Measurements from ENCODE around the gene CTPS1. TPM values are rescaled to one million over a fixed set of nuclear protein-coding genes. Genes with fewer than 3 reads are reported as not detected.

Gene CTPS1
- polyA plus RNA-seq, 1 donor from 2014 or later, result 76.1 TPM

DNA sequence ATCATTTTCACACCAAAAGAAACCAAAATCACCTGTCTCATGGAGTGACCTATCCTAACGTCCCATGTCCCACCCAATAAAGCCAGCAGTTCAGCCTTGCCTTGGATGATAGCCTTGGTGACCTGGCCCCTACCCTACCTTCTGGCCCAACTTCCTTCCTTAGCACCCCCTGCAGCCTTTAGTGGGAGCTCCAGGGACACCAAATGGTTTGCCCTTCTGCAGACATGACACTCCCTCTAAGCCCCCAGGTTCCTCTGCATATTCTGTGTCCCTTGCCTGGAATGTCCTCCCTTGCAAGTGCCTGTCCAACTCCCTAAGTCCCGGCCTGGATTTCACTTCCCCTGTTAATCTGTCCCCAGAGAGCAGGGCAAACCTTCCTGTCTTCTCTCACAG lies 39.9 kb downstream of the CTPS1 start:
- H3K27ac ChIP-seq (ENCODE audit: low read length), result no peak overlapping the region
- H3F3A ChIP-seq (ENCODE audit: insufficient read depth, low read length, poor library complexity, severe bottlenecking), result no peaks in the 10 kb centered on the region
- TF ChIP-seq RAD21 (conservative IDR thresholded peaks at IDR 0.05) (no peak), TAF1 (IDR thresholded peaks at IDR 0.05; ENCODE audit: low read depth) (no peak), EP300 (conservative IDR thresholded peaks at IDR 0.05; ENCODE audit: poor library complexity, severe bottlenecking) (no peak), SMC3 (conservative IDR thresholded peaks at IDR 0.05; ENCODE audit: poor library complexity) (no peak), POLR2AphosphoS5 (IDR thresholded peaks at IDR 0.05) (no peak), EZH2 (IDR thresholded peaks at IDR 0.05; ENCODE audit: borderline replicate concordance, insufficient read depth, low read length, poor library complexity, severe bottlenecking) (no peak), MXI1 (conservative IDR thresholded peaks at IDR 0.05; ENCODE audit: poor library complexity, severe bottlenecking) (no peak)
- TF ChIP-seq, protein P1, sequence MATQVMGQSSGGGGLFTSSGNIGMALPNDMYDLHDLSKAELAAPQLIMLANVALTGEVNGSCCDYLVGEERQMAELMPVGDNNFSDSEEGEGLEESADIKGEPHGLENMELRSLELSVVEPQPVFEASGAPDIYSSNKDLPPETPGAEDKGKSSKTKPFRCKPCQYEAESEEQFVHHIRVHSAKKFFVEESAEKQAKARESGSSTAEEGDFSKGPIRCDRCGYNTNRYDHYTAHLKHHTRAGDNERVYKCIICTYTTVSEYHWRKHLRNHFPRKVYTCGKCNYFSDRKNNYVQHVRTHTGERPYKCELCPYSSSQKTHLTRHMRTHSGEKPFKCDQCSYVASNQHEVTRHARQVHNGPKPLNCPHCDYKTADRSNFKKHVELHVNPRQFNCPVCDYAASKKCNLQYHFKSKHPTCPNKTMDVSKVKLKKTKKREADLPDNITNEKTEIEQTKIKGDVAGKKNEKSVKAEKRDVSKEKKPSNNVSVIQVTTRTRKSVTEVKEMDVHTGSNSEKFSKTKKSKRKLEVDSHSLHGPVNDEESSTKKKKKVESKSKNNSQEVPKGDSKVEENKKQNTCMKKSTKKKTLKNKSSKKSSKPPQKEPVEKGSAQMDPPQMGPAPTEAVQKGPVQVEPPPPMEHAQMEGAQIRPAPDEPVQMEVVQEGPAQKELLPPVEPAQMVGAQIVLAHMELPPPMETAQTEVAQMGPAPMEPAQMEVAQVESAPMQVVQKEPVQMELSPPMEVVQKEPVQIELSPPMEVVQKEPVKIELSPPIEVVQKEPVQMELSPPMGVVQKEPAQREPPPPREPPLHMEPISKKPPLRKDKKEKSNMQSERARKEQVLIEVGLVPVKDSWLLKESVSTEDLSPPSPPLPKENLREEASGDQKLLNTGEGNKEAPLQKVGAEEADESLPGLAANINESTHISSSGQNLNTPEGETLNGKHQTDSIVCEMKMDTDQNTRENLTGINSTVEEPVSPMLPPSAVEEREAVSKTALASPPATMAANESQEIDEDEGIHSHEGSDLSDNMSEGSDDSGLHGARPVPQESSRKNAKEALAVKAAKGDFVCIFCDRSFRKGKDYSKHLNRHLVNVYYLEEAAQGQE (IDR thresholded peaks at IDR 0.05; ENCODE audit: borderline replicate concordance), result no peak
- TF ChIP-seq, protein P2, sequence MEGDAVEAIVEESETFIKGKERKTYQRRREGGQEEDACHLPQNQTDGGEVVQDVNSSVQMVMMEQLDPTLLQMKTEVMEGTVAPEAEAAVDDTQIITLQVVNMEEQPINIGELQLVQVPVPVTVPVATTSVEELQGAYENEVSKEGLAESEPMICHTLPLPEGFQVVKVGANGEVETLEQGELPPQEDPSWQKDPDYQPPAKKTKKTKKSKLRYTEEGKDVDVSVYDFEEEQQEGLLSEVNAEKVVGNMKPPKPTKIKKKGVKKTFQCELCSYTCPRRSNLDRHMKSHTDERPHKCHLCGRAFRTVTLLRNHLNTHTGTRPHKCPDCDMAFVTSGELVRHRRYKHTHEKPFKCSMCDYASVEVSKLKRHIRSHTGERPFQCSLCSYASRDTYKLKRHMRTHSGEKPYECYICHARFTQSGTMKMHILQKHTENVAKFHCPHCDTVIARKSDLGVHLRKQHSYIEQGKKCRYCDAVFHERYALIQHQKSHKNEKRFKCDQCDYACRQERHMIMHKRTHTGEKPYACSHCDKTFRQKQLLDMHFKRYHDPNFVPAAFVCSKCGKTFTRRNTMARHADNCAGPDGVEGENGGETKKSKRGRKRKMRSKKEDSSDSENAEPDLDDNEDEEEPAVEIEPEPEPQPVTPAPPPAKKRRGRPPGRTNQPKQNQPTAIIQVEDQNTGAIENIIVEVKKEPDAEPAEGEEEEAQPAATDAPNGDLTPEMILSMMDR (IDR thresholded peaks at IDR 0.05; ENCODE audit: poor library complexity, severe bottlenecking), result no peak
- no peaks in the 10 kb centered on the region for H3K36me3 ChIP-seq (ENCODE audit: insufficient read depth, low read length)
- no peak overlapping the region for H3K4me3 ChIP-seq (ENCODE audit: low read length)
- H3K9ac ChIP-seq (ENCODE audit: low read length), result no peak overlapping the region
- H4K20me1 ChIP-seq (ENCODE audit: insufficient read depth), result no peaks in the 10 kb centered on the region
- H3K27me3 ChIP-seq (ENCODE audit: insufficient read depth, low read depth, low read length), result no peaks in the 10 kb centered on the region
- H3K4me2 ChIP-seq (ENCODE audit: low read length), result no peak overlapping the region
- no peaks in the 10 kb centered on the region for H3K9me3 ChIP-seq (ENCODE audit: low read length)
- H2AFZ ChIP-seq (ENCODE audit: low read depth, low read length), result no peak overlapping the region
- no peaks in the 10 kb centered on the region for H3K79me2 ChIP-seq (replicated peaks; ENCODE audit: insufficient read depth, low read length)
- H3K9me2 ChIP-seq (ENCODE audit: insufficient read depth, low read length), result no peaks in the 10 kb centered on the region

DNA sequence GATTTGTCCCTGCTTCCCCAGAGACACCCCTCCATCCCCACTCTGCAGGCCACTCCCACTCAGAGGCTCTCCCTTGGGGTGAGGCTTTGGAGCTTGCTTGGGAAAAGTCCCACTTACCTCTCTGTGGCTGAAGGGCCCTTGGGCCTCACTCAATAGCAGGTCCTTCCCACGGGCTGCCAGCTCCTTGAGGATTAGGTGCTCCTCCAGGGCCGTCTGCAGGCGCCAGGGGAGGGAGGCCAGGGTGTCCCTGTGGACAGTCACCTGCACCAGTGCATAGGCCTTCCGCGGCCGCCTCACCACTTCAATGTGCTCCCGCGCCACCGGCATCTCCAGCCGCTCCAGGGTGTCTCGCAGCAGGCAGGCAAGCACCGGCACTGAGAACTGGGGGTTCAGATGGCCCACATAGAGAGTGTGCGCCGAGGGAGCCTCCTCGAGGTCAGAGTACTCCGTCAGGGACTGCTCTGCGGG lies 40.6 kb downstream of the CTPS1 start:
- H3K9me2 ChIP-seq (ENCODE audit: insufficient read depth, low read length), result no peaks in the 10 kb centered on the region
- no peak overlapping the region for H3K27ac ChIP-seq (ENCODE audit: low read length)
- H3K9me3 ChIP-seq (ENCODE audit: low read length), result no peaks in the 10 kb centered on the region
- H3K79me2 ChIP-seq (replicated peaks; ENCODE audit: insufficient read depth, low read length), result no peaks in the 10 kb centered on the region
- H3K4me2 ChIP-seq (ENCODE audit: low read length), result no peak overlapping the region
- H3F3A ChIP-seq (ENCODE audit: insufficient read depth, low read length, poor library complexity, severe bottlenecking), result no peaks in the 10 kb centered on the region
- H3K36me3 ChIP-seq (ENCODE audit: insufficient read depth, low read length), result no peaks in the 10 kb centered on the region
- H3K4me3 ChIP-seq (ENCODE audit: low read length), result no peak overlapping the region
- no peak overlapping the region for H3K9ac ChIP-seq (ENCODE audit: low read length)
- TF ChIP-seq MXI1 (conservative IDR thresholded peaks at IDR 0.05; ENCODE audit: poor library complexity, severe bottlenecking) (no peak), POLR2AphosphoS5 (IDR thresholded peaks at IDR 0.05) (no peak), EP300 (conservative IDR thresholded peaks at IDR 0.05; ENCODE audit: poor library complexity, severe bottlenecking) (no peak), TAF1 (IDR thresholded peaks at IDR 0.05; ENCODE audit: low read depth) (no peak), RAD21 (conservative IDR thresholded peaks at IDR 0.05) (no peak), EZH2 (IDR thresholded peaks at IDR 0.05; ENCODE audit: borderline replicate concordance, insufficient read depth, low read length, poor library complexity, severe bottlenecking) (no peak), SMC3 (conservative IDR thresholded peaks at IDR 0.05; ENCODE audit: poor library complexity) (no peak)
- TF ChIP-seq, protein P1 (IDR thresholded peaks at IDR 0.05; ENCODE audit: borderline replicate concordance), result no peak
- TF ChIP-seq, protein P2 (IDR thresholded peaks at IDR 0.05; ENCODE audit: poor library complexity, severe bottlenecking), result no peak
- H4K20me1 ChIP-seq (ENCODE audit: insufficient read depth), result no peaks in the 10 kb centered on the region
- no peak overlapping the region for H2AFZ ChIP-seq (ENCODE audit: low read depth, low read length)
- no peaks in the 10 kb centered on the region for H3K27me3 ChIP-seq (ENCODE audit: insufficient read depth, low read depth, low read length)
